MV-4-11 (cell line): Measurements from ENCODE around the gene DBNDD1.
"Not testable (repeated sequence)": the region's sequence is repeated elsewhere in the genome, so short reads cannot be mapped to it uniquely, and the experiment has no call there.

Source experiments
- DNase-seq: peaks from one replicate; lab custom pipeline; 2025; lab: John Stamatoyannopoulos, UW

DBNDD1 gene

DNA sequence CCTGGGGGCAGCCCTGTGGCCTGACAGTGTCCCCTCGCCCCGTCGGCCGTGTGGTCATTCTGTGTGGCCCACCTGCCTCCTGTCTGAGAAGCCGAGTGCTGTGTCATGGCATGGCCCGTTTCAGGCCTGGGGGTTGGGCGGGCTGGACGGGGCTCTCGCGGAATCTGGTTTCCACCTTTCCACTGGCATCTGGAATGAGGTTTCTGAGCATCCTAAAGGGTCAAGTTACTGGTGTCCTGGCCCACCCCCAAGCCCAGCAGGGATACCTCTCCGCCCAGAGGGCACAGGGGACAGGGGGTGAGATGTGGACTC, 7.8 kb downstream of the DBNDD1 start:
- no peak for DNase-seq

DNA sequence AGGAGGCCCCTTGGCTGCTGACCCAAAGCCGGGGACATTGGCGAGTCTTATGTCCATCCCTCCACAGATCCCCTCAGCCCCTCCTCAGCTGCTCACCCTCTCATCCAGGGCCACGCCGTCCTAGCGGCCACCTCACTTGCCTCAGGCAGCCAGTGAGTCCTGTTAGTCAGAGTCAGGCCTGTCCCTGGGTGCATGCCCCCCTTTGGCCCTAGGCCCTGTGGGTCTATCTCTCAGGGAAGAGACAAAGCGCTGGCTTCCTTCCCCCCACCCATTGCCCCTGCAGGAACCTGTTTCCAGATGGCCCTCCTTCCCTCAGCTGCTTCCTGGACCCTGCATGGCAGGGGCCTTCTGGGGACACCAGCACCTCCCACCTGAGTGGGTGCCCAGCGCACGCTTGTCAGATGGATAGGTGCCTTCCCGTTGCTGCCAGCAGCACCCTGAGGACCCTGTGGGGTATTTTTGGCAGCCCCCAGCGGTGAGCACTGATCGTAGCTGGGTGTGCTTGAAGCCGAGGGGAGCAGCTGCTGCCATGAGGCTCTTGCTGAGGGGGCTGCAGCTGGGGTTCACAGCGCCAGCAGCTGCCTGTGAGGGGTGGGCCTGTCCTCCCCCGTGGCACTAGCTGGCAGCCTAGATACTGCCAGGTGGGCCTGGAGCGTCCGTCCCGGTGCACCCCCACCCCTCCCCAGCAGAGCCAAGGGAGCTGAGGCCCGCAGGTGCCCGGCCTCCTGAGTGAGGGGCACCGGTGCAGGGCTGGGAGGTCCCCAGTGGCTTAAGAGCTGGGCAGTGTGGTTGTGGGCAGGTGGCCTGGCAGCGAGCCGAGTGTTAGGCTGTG, 8.4 kb downstream of the DBNDD1 start:
- DNase-seq, result no peak

DNA sequence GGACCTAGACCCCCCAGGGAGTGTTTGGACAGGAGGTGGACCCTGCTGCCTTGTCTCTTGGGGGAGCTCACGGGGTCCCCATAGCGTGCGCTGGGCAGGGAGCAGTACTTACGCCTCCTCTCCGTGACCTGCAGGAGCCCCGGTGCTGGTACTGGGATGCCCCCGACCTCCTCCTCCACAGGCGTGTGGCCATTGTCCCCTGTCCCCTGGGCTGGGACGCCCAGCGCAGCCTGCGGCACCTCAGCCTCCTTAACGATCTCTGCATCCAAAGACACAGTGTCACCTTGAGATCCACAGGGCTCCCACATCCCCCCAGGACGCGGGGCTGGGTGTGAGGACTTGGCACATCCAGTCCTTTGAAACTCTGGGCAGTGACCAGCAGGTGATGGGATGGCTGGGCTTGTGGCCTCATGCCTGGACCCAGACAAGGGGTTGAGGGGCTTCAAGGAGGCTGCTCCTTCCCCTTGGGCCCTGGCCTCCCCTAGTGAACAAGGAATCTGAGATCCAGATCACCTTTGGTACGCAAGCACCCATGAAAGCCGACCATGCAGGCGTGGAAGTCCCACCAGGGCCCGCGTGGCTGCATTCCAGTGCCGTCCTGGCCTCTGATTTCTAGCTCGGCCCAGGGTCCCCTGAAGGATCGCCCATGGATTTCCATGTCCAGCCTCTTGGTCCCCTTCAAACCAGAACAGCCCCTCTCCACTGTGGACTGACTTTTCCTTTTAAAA, 9.9 kb downstream of the DBNDD1 start:
- no peak for DNase-seq

GRCh38 chr16:90008708-90009145, 10.5 kb downstream of the DBNDD1 start:
- DNase-seq, result peak; percentile 87

DNA sequence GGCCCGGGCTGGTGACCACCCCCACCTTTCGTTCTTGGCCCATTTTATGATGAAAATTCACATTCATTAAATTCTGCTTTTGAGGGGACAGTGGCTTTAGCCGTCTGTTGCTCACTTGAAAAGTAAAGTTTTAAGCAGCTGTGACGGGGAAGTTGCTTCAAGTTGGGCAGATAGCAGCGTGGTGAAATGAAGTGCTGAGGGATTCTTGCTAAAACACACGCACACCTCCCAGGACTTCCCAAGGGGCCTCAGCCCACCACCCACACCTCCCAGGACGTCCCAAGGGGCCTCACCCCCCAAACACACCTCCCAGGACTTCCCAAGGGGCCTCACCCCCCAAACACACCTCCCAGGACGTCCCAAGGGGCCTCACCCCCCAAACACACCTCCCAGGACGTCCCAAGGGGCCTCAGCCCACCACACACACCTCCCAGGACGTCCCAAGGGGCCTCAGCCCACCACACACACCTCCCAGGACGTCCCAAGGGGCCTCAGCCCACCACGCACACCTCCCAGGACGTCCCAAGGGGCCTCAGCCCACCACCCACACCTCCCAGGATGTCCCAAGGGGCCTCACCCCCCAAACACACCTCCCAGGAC, 11.5 kb downstream of the DBNDD1 start:
- not testable (repeated sequence) for DNase-seq

DNA sequence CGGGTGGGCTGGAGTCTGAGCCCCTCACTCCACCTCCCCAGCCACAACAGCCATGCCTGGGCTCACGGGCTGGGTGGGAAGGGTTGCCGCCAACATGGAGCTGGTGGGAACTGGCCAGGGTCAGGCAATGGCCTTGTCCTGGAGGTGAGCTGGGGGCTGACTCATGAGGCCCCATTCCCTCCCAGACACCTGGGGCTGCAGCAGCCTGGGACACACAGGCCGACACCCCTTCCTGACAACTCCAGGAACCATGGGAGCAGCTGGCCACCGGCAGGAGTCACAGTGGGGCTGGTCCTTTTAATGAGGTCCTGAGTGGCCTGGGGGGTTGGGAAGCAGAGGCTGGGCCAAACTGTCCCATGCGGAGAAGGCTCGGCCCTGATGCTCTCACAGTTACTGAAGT, 12.2 kb downstream of the DBNDD1 start:
- no peak for DNase-seq

DNA sequence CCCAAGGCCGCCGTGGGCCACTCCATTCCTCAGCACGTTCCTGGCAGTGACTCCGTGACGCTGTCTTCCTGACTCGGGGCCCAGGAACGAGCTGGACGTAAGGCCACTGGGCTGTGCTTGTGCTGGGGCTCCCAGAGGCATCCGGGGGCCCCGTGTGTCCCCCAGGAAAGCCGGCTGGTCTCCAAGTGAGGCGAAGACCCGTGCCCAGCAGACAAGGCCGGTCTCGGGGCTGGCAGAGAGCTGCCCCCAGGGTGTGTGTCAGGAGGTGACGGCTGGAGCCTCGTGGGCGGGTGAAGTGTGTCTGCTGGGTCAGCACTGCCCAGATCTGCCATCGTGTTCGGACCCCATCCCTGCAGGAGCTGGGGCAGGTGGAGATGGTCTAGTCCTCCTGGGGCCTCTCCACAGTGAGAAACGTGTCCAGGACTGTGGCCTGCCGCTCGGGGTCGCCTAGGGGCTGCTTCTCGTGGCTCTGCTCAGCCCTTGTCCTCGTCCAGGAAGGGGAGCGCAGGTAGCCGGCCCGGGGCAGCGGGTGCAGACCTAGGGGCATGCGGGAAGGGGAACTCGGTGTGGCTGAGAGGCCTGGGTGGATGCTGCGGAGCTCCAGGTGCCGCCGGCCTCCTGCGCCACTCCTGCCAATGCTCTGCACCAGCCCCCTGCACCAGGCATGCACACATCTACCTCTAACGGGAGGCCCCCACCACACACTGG, 13.1 kb downstream of the DBNDD1 start:
- DNase-seq, result no peak

- DNase-seq, result no peak
These were observed 14.7 kb downstream of the DBNDD1 start for GRCh38 chr16:90004577-90004976.

- DNase-seq, result no peak
These were observed 16.5 kb downstream of the DBNDD1 start for GRCh38 chr16:90002759-90003158.

DNA sequence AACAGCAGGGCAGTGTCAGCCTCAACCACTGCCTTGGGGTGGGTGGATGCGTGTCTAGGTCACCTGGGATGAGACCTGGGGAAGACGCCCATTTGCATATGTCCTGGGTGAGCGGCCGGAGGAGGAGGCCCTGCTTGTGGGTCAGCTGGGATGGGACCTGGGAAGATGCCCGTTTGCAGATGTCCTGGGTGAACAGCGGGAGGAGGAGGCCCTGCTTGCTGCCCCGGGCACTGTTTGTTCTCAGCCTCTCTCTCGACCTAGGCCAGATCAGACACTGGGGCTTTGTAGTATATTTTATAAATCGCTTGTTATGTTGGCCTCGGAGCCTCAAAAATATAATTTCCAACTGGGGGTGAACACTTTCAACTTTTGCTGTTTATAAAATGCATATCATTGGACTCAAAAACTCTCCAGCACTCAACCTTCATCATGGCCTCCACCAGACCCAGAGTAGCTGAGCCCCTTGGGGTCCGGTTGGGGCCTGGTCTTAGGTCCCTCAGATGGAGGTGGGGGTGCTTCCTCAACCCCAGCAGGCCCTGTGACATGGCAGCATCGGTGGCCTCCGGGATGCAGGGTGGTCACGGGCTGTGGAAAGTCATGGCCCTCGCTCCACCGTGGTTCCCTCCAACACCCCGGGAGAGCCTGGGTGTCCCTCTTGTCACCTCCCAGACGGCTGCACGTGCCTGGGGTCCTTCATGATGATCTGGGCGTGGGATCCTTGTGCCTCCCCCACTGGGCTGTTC, 17.3 kb downstream of the DBNDD1 start:
- DNase-seq, result no peak

DNA sequence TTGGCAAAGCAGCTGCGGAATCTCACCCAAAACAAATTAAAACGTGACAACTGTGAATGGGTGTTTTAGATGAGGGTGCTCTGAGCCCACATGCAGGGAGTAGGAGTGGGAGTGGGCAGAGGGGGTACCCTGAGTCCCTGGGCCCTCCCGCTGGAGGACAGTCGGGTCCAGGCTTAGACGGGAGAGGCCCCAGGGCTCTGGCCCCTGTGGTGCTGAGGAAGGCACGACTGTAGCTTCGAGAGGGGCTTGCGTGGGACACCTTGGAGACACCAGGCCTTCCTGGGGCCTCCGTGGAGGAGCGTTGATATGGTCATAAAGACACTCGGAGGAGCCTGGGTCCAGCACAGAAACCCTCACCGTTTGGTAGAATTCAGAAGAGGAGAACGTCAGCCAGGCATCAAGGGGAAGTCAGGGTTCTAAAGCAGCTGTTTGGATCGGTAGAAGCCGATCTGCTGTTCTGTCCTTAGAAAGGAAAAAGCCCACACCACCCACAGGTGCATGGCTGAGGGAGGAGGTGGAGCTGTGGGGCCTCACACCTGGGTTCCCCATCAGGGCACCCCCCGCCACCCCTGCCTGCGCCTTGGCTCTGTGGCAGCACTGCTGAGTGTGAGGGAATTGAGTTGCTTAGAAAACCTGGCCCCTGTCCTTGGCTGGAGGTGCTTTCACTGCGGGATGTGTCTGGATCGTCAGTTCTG, 18.4 kb downstream of the DBNDD1 start:
- no peak for DNase-seq

DNA sequence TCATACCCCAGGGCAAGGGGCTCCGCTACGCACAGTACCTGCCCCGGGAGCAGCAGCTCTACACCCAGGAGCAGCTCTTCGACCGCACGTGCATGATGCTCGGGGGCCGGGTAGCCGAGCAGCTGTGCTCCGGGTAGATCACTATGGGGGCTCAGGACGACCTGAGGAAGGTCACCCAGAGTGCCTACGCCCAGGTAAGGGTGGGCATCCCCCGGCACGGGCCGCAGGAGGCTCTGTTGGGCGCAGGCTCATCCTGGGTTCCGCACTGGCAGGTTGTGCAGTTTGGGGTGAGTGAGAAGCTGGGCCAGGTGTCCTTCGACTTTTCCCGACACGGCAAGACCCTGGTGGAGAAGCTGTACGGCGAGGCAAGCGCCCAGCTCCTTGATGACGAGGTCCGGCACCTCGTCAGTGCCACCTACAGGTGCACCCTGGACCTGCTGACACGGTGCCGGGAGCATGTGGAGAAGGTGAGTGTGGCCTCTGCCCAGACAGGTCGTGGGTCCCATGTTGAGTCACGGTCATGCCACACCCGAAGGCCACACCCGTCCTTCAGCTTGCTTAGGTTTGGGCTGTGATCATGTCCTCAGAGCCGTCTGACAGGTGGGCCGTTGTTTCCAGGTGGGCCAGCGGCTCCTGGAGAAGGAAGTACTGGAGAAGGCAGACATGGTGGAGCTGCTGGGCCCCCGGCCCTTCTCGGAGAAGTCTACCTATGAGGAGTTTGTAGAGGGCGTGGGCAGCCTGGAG, 19.3 kb downstream of the DBNDD1 start:
- DNase-seq, result no peak

GRCh38 chr16:89996178-89996489, 23.1 kb downstream of the DBNDD1 start:
- DNase-seq, result no peak

DNA sequence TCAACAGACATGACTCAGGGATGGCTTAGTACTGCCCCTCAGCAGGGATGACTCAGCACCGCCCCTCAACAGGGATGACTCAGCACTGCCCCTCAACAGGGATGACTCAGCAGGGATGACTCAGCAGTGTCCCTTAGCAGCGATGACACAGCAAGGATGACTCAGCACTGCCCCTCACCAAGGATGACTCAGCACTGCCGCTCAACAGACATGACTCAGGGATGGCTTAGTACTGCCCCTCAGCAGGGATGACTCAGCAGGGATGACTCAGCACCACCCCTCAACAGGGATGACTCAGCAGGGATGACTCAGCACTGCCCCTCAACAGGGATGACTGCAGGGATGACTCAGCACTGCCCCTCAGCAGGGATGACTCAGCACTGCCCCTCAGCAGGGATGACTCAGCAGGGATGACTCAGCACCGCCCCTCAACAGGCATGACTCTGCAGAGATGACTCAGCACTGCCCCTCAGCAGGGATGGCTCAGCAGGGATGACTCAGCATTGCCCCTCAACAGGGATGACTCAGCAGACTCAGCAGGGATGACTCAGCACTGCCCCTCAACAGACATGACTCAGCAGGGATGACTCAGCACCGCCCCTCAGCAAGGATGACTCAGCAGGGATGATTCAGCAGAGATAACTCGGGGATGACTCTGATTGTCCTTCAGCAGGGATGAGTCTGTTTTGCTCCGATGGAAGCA, 23.6 kb downstream of the DBNDD1 start:
- peak; percentile 89 for DNase-seq

GRCh38 chr16:89994721-89995474, 24.4 kb downstream of the DBNDD1 start:
- peak; percentile 88 for DNase-seq

DNA sequence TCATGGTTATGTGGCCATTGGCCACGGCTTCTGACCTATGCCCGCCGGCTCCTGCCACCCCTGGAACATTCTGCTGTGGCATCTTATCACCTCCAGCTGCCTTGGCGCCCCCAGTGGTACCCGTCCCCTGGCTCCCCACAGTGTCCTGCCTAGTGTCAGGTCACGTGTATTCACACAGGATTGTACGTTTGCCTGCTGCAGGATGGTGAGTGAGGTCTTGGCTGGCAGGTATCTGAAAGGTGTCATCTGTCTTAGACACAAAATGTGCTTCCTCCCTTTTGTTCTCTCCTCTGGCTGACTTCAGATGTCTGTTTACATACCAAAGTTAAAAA, 24.9 kb downstream of the DBNDD1 start:
- no peak for DNase-seq

DNA sequence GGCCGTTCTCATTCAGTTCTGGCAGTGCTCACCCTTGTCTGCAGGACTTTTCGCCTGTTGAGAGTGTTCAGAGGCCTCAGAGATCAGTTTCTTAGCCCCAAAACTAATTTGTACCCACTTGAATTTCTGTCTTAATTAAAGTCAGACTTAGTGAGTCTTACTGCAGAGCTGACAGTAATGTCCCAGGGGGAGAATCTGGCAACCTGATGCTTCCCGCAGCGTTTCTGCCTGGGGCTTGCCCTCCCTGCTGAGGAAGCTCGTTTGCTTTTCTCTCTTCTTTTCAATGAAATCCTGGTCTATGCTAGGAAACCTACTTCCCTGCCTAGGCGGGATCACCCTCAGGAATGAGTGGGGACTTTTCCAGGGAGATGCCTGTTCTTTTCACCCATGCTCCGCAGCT, 25.3 kb downstream of the DBNDD1 start:
- no peak for DNase-seq

GRCh38 chr16:89993377-89993776, 25.9 kb downstream of the DBNDD1 start:
- no peak for DNase-seq

DNA sequence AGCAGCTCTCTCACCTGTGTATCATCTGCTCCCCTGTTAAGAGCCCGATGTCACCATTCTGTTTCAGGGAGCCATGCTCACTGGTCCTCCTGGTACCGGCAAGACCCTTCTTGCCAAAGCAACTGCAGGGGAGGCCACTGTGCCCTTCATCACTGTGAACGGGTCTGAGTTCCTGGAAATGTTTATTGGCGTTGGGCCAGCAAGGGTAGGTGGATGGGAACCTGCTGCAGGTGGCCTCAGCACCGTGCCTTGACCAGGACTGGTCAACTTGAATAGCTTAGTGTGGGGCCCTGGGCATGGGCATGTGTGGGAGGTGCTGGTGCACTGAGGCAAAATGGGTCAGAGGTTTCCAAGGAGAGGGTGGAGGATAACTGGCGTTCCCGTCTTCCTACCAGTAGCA, 28.5 kb downstream of the DBNDD1 start:
- DNase-seq, result no peak
